Measurements from ENCODE around the gene BRF1.

GRCh38 chr14:105221598-105222178 is 79.1 kb downstream of the BRF1 start:
- TF ChIP-seq, protein P1, sequence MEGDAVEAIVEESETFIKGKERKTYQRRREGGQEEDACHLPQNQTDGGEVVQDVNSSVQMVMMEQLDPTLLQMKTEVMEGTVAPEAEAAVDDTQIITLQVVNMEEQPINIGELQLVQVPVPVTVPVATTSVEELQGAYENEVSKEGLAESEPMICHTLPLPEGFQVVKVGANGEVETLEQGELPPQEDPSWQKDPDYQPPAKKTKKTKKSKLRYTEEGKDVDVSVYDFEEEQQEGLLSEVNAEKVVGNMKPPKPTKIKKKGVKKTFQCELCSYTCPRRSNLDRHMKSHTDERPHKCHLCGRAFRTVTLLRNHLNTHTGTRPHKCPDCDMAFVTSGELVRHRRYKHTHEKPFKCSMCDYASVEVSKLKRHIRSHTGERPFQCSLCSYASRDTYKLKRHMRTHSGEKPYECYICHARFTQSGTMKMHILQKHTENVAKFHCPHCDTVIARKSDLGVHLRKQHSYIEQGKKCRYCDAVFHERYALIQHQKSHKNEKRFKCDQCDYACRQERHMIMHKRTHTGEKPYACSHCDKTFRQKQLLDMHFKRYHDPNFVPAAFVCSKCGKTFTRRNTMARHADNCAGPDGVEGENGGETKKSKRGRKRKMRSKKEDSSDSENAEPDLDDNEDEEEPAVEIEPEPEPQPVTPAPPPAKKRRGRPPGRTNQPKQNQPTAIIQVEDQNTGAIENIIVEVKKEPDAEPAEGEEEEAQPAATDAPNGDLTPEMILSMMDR (IDR thresholded peaks at IDR 0.05): no peak
- TF ChIP-seq EZH2phosphoT487 (IDR thresholded peaks at IDR 0.05; ENCODE audit: borderline replicate concordance, low read depth) (no peak), EP300 (IDR thresholded peaks at IDR 0.05; ENCODE audit: borderline replicate concordance in 1 of 2, low read depth in 1 of 2, low read length in 1 of 2) (no peak), CHD2 (IDR thresholded peaks at IDR 0.05; ENCODE audit: low read length, partially characterized antibody) (no peak), RXRA (IDR thresholded peaks at IDR 0.05; ENCODE audit: borderline replicate concordance, low read depth) (no peak), MAX (IDR thresholded peaks at IDR 0.05; ENCODE audit: low read depth) (no peak), MXI1 (IDR thresholded peaks at IDR 0.05; ENCODE audit: low read depth, low read length) (no peak), RAD21 (IDR thresholded peaks at IDR 0.05; ENCODE audit: low read length) (no peak), JUND (IDR thresholded peaks at IDR 0.05) (no peak), GABPA (IDR thresholded peaks at IDR 0.05; ENCODE audit: low read depth) (no peak)
- TF ChIP-seq, protein P2, sequence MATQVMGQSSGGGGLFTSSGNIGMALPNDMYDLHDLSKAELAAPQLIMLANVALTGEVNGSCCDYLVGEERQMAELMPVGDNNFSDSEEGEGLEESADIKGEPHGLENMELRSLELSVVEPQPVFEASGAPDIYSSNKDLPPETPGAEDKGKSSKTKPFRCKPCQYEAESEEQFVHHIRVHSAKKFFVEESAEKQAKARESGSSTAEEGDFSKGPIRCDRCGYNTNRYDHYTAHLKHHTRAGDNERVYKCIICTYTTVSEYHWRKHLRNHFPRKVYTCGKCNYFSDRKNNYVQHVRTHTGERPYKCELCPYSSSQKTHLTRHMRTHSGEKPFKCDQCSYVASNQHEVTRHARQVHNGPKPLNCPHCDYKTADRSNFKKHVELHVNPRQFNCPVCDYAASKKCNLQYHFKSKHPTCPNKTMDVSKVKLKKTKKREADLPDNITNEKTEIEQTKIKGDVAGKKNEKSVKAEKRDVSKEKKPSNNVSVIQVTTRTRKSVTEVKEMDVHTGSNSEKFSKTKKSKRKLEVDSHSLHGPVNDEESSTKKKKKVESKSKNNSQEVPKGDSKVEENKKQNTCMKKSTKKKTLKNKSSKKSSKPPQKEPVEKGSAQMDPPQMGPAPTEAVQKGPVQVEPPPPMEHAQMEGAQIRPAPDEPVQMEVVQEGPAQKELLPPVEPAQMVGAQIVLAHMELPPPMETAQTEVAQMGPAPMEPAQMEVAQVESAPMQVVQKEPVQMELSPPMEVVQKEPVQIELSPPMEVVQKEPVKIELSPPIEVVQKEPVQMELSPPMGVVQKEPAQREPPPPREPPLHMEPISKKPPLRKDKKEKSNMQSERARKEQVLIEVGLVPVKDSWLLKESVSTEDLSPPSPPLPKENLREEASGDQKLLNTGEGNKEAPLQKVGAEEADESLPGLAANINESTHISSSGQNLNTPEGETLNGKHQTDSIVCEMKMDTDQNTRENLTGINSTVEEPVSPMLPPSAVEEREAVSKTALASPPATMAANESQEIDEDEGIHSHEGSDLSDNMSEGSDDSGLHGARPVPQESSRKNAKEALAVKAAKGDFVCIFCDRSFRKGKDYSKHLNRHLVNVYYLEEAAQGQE (IDR thresholded peaks at IDR 0.05; ENCODE audit: low read depth, low read length): no peak

All from SK-N-SH (cell line).